Upper lobe of left lung (tissue), 6 donors: ENCODE results near the gene FOXN3. TPM values are rescaled to one million over a fixed set of nuclear protein-coding genes. Genes with fewer than 3 reads are reported as not detected.

Experiments
- ATAC-seq, 2 donors: fragments of 200-7000 bp; cut with Tn5 transposase; one replicate each; pipeline ENCODE4 v1.9.1; 2022; ENCODE audit warnings: mild to moderate bottlenecking in 2 of 2, moderate library complexity in 2 of 2; ENCODE audit not compliant: low FRiP score in 2 of 2
- DNase-seq, 2 donors: peaks; one replicate each; pipeline ENCODE4 v3.0.0-alpha.2; 2019 to 2020
- H3K27ac ChIP-seq, 4 donors: fragments of 200-600 bp; sonication (generic); one replicate each; pipeline ENCODE4 v1.5.1; 2016 to 2019
- H3K27me3 ChIP-seq, 4 donors: fragments of 200-600 bp; sonication (generic); one replicate each; pipeline ENCODE4 v1.5.1; 2017 to 2019
- H3K36me3 ChIP-seq, 4 donors: fragments of 200-600 bp; sonication (generic); one replicate each; pipeline ENCODE4 v1.5.1; 2016 to 2019
- H3K4me1 ChIP-seq, 4 donors: fragments of 200-600 bp; sonication (generic); one replicate each; pipeline ENCODE4 v1.5.1; 2018 to 2019
- H3K4me3 ChIP-seq, 4 donors: fragments of 200-600 bp; sonication (generic); one replicate each; pipeline ENCODE4 v1.5.1; 2017 to 2019; ENCODE audit warnings: mild to moderate bottlenecking in 2 of 4, moderate library complexity in 1 of 4
- H3K9me3 ChIP-seq, 4 donors: fragments of 200-600 bp; sonication (generic); one replicate each; pipeline ENCODE4 v1.5.1; 2018 to 2019
- CTCF ChIP-seq, 6 experiments: fragments of 450-650 bp in 4 of 6; fragments of 200-600 bp in 2 of 6; sonication (generic) in 2 of 6; IDR thresholded peaks; one replicate each; pipeline ENCODE4 v1.5.1; 2016 to 2019; ENCODE audit warnings: antibody characterized with exemption in 6 of 6
- EP300 ChIP-seq, 4 donors: sonication (generic); formaldehyde crosslinking; IDR thresholded peaks; one replicate each; pipeline ENCODE4 v1.5.1; 2017; ENCODE audit warnings: antibody characterized with exemption in 4 of 4, control low read depth in 2 of 4
- POLR2A ChIP-seq, 4 donors: fragments of 450-650 bp; IDR thresholded peaks; one replicate each; pipeline ENCODE4 v1.5.1; 2016 to 2017; ENCODE audit warnings: antibody characterized with exemption in 4 of 4, mild to moderate bottlenecking in 2 of 4
- POLR2AphosphoS5 ChIP-seq, 2 donors: sonication (generic); formaldehyde crosslinking; IDR thresholded peaks; one replicate each; pipeline ENCODE4 v1.5.1; 2017; ENCODE audit warnings: antibody characterized with exemption in 2 of 2
- WGBS, 2 donors: methylation state at CpG; one replicate each; pipeline ENCODE4 v1.1.5; 2017 to 2018; 5-methylcytosine and 5-hydroxymethylcytosine counted together
- total RNA-seq, 6 donors: library from RNA; depleted of rRNA in 4 of 6; stranded (reverse); fragments of >200 nt in 4 of 6; gene quantifications; one replicate each; pipeline versions ENCODE4 v1.1.0 to v1.2.1, GENCODE V29; 2016 to 2021
- donor health status: DM: no; HTN: no; CAD: no; lungs with moderate emphysema.
- donor health status: DM: no; HTN: yes; CAD: no; lungs with severe emphysema.

FOXN3 gene
- total RNA-seq, 6 donors from 2014 or later, result 63.4 to 115 (median 77.2) TPM

DNA sequence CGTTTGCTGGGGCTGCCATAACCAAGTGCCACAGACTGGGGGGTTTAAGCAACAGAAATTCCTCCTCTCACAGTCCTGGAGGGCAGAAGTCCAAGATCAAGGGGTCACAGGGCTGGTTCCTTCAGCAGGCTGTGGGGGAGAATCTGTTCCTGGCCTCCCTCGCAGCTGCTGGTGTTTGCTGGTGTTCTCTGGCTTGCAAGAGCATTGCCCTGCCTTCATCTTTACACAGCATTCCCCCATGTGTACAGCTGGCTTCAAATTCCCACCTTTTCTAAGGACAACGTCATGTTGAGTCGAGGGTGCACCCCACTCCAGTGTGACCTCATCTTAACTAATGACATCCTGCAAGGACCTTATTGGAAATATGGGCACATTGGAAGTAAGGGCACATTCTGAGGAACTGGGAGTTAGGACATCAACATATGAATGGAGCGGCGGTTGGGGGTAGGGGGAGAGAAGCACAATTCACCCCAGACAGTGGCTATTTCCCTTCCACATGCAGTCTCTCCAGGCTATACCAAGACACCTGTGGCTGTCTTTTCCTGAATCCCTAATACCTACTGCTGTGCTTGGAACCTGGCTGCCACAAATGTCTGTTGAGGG lies 123.6 kb downstream of the FOXN3 start:
- no peak for ATAC-seq
- Histone ChIP-seq H3K9me3 (no peaks in the 10 kb centered on the region), H3K27ac (no peak overlapping the region), H3K36me3 (peaks cover 0 to 3% (median 0%) of the 10 kb centered on the region in 4 donors), H3K4me1 (peaks cover 0 to 3% (median 0%) of the 10 kb centered on the region in 4 donors), H3K27me3 (no peaks in the 10 kb centered on the region), H3K4me3 (no peak overlapping the region)
- 87% methylated on average over 6 of the region's 6 CpGs for whole genome bisulfite sequencing, 2 donors
- TF ChIP-seq POLR2A (IDR thresholded peaks at IDR 0.05) (no peak), EP300 (IDR thresholded peaks at IDR 0.05) (no peak), POLR2AphosphoS5 (IDR thresholded peaks at IDR 0.05) (no peak), CTCF (IDR thresholded peaks at IDR 0.05) (no peak)
- DNase-seq, result no peak

- H3K4me1 ChIP-seq, result peaks cover 0 to 3% (median 0%) of the 10 kb centered on the region in 4 donors
- no peak overlapping the region for H3K4me3 ChIP-seq
- no peak for TF ChIP-seq POLR2AphosphoS5 (IDR thresholded peaks at IDR 0.05)
- no peak for TF ChIP-seq EP300 (IDR thresholded peaks at IDR 0.05)
- no peak for TF ChIP-seq POLR2A (IDR thresholded peaks at IDR 0.05)
- no peak for TF ChIP-seq CTCF (IDR thresholded peaks at IDR 0.05)
- H3K27ac ChIP-seq, result no peak overlapping the region
- no peaks in the 10 kb centered on the region for H3K27me3 ChIP-seq
- no peaks in the 10 kb centered on the region for H3K9me3 ChIP-seq
- DNase-seq, result no peak
- peaks cover 0 to 3% (median 0%) of the 10 kb centered on the region in 4 donors for H3K36me3 ChIP-seq
- peak in 1 of 2 donors; percentile 38 for ATAC-seq
- 71 to 86% methylated on average over 12 to 13 of the region's 13 CpGs for WGBS, 2 donors
Measured at GRCh38 chr14:89292579-89293313, 124.3 kb downstream of the FOXN3 start.

GRCh38 chr14:89291351-89291940 lies 125.6 kb downstream of the FOXN3 start:
- DNase-seq (no peak), ATAC-seq (no peak)
- H3K4me3 ChIP-seq, result no peak overlapping the region
- WGBS, 2 donors, result 85% methylated on average over 9 of the region's 9 CpGs
- no peak overlapping the region for H3K27ac ChIP-seq
- no peaks in the 10 kb centered on the region for H3K9me3 ChIP-seq
- peaks cover 0 to 3% (median 0%) of the 10 kb centered on the region in 4 donors for H3K4me1 ChIP-seq
- peaks cover 0 to 3% (median 0%) of the 10 kb centered on the region in 4 donors for H3K36me3 ChIP-seq
- H3K27me3 ChIP-seq, result no peaks in the 10 kb centered on the region
- no peak for TF ChIP-seq POLR2AphosphoS5 (IDR thresholded peaks at IDR 0.05)
- no peak for TF ChIP-seq POLR2A (IDR thresholded peaks at IDR 0.05)
- no peak for TF ChIP-seq CTCF (IDR thresholded peaks at IDR 0.05)
- TF ChIP-seq EP300 (IDR thresholded peaks at IDR 0.05), result no peak

GRCh38 chr14:89290813-89291212 lies 126.2 kb downstream of the FOXN3 start:
- H3K4me1 ChIP-seq, result peaks cover 0 to 3% (median 0%) of the 10 kb centered on the region in 4 donors
- H3K36me3 ChIP-seq, result peaks cover 0 to 3% (median 0%) of the 10 kb centered on the region in 4 donors
- no peak overlapping the region for H3K4me3 ChIP-seq
- H3K27me3 ChIP-seq, result no peaks in the 10 kb centered on the region
- WGBS, 2 donors, result 86 to 93% methylated on average over 8 of the region's 8 CpGs
- no peak overlapping the region for H3K27ac ChIP-seq
- no peaks in the 10 kb centered on the region for H3K9me3 ChIP-seq
- DNase-seq (no peak), ATAC-seq (no peak)
- no peak for TF ChIP-seq POLR2A (IDR thresholded peaks at IDR 0.05)
- no peak for TF ChIP-seq POLR2AphosphoS5 (IDR thresholded peaks at IDR 0.05)
- no peak for TF ChIP-seq EP300 (IDR thresholded peaks at IDR 0.05)
- no peak for TF ChIP-seq CTCF (IDR thresholded peaks at IDR 0.05)
